GM10266 (cell line): Measurements from ENCODE around the gene CCL15.
A peak's percentile ranks its signal among the peaks of the same experiment; 100 is the strongest.
"Not testable (repeated sequence)": the region's sequence is repeated elsewhere in the genome, so short reads cannot be mapped to it uniquely, and the experiment has no call there.

Experiments used
- DNase-seq: peaks from one replicate; pipeline ENCODE4 v3.0.0; 2012; ENCODE audit errors: extremely low spot score
- CTCF ChIP-seq: IDR thresholded peaks from 2 replicates; pipeline ENCODE4 v1.5.1; 2012; ENCODE audit warnings: mild to moderate bottlenecking, low read depth; ENCODE audit not compliant: control insufficient read depth, insufficient read depth; ENCODE audit errors: missing control alignments

CCL15 gene

GRCh38 chr17:36024106-36024869 is 22.9 kb upstream of the CCL15 start:
- no peak for DNase-seq
- no peak for TF ChIP-seq CTCF

DNA sequence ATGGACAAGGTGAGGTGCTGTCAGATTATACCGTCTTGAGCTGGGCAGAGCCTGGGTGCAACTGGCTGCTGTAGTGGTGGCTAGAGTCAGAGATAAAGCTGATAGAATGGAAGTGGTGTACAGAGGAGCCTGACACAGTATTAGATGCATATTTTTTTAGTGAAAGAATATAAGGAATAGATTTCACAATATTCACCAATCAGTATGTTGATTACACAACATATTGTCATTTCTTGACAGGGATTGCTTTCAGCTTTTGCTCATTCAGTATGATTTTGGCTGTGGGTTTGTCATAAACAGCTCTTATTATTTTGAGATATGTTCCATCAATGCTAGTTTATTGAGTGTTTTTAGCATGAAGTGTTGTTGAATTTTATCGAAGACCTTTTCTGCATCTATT is 18.1 kb upstream of the CCL15 start:
- no peak for DNase-seq
- no peak for TF ChIP-seq CTCF

GRCh38 chr17:36017799-36018198 is 16.4 kb upstream of the CCL15 start, which contains the start of gene CCL23:
Gene CCL23 (minus strand): TSS chr17:36017972. CDS start chr17:36017897, 75 bp downstream.
- no peak for DNase-seq
- TF ChIP-seq CTCF = no peak

GRCh38 chr17:36016555-36016954 is 15.2 kb upstream of the CCL15 start:
- no peak for DNase-seq
- no peak for TF ChIP-seq CTCF

- not testable (repeated sequence) for DNase-seq
These were observed 14.5 kb upstream of the CCL15 start for GRCh38 chr17:36015895-36016294.

- DNase-seq = no peak
- no peak for TF ChIP-seq CTCF
These were observed 13.6 kb upstream of the CCL15 start for GRCh38 chr17:36014946-36015345.

- no peak for TF ChIP-seq CTCF
- no peak for DNase-seq
These were observed 9.8 kb upstream of the CCL15 start for GRCh38 chr17:36011201-36011600.

DNA sequence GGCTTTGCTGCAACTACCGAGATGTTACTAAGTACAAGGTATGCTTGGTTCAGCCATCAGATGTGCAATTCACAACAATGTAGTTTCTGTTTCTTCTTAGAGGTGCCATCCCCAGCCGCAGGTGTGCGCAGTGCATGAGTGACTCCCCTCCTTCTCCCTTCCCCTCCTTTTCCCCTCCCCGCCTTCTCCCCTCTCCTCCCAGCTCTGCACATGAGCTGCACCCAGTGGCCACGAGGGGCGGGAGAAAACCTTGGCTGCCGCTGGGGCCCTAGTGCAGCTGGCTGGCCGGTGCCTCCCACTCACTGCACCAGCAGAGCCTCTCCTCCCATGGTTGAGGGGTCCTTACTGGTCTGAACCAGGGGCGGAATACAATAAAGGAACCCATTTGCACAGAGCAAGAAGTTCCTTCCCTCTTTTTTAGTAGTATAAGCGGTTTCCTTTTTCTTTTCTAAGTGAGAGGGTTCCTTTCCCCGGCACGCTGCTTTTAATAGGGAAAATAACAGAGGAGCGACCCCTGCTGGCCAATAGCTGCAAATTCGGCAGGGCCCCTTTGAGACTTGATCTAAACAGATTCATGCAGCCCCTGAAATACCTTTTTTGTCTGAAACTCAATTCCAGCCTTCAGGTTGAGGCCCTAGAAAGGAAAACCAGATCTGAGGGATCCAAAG is 7.8 kb upstream of the CCL15 start:
- no peak for DNase-seq
- TF ChIP-seq CTCF = peak; percentile 11
